ENCODE data around the gene JAK2. TPM values are rescaled to one million over a fixed set of nuclear protein-coding genes. Genes with fewer than 3 reads are reported as not detected.

The JAK2 gene
- polyA plus RNA-seq, 4 donors = 4.3 to 11.5 (median 5.1) TPM

GRCh38 chr9:5041390-5042115 is 56.5 kb downstream of the JAK2 start:
- Histone ChIP-seq H3K27ac (ENCODE audit: low read depth in 1 of 3, low read length in 2 of 3) (no peak overlapping the region), H3K36me3 (ENCODE audit: control insufficient read depth in 3 of 3, insufficient read depth in 2 of 3, low read depth in 1 of 3, low read length in 3 of 3) (peaks cover 9 to 14% (median 13%) of the 10 kb centered on the region in 3 donors), H3K27me3 (ENCODE audit: control insufficient read depth in 3 of 3, insufficient read depth in 3 of 3, low read length in 3 of 3) (no peaks in the 10 kb centered on the region), H3K9me3 (ENCODE audit: control insufficient read depth in 2 of 2, insufficient read depth in 1 of 2, low read depth in 1 of 2, low read length in 1 of 2) (peaks cover 0 to 15% of the 10 kb centered on the region in 2 donors), H3K4me3 (ENCODE audit: low read depth in 1 of 3, low read length in 3 of 3) (no peak overlapping the region), H3K4me1 (ENCODE audit: control insufficient read depth in 3 of 3, insufficient read depth in 2 of 3, low read depth in 1 of 3, low read length in 2 of 3) (no peaks in the 10 kb centered on the region)
- no peak for DNase-seq
- 97 to 99% (median 98%) methylated on average over 47 to 48 of the region's 48 CpGs for WGBS, 3 donors
- FAIRE-seq = no peak

DNA sequence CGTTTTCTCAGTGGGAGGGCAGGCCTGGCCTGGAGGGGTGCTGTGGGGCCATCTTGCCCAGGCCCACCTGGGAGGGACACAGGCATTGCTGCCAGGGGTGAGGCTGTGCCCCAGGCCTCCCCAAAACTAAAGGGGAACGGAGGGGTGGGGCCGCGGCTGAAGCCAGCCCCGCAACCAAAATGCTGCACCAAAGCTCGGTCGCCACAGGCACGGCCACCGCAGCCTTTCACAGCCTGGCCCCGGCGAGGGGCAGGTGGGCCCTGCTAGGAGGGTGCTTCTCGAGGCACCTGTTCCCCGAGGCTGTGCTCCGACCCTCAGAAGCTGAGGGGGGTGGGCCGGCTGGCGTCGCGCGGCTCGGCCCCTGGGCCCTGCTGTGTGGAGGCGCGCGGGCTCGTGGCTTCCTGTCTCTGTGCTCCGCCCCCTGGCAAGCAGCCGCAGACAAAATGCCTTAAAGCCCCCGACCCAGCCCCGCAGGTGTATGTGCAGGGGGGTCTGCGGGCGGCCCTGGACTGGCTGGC is 57.6 kb downstream of the JAK2 start:
- peaks cover 0 to 15% of the 10 kb centered on the region in 2 donors for H3K9me3 ChIP-seq (ENCODE audit: control insufficient read depth in 2 of 2, insufficient read depth in 1 of 2, low read depth in 1 of 2, low read length in 1 of 2)
- no peak overlapping the region for H3K27ac ChIP-seq (ENCODE audit: low read depth in 1 of 3, low read length in 2 of 3)
- H3K4me3 ChIP-seq (ENCODE audit: low read depth in 1 of 3, low read length in 3 of 3) = no peak overlapping the region
- FAIRE-seq (no peak), DNase-seq (no peak)
- no peaks in the 10 kb centered on the region for H3K4me1 ChIP-seq (ENCODE audit: control insufficient read depth in 3 of 3, insufficient read depth in 2 of 3, low read depth in 1 of 3, low read length in 2 of 3)
- H3K36me3 ChIP-seq (ENCODE audit: control insufficient read depth in 3 of 3, insufficient read depth in 2 of 3, low read depth in 1 of 3, low read length in 3 of 3) = peaks cover 9 to 16% (median 13%) of the 10 kb centered on the region in 3 donors
- no peaks in the 10 kb centered on the region for H3K27me3 ChIP-seq (ENCODE audit: control insufficient read depth in 3 of 3, insufficient read depth in 3 of 3, low read length in 3 of 3)
- 82 to 89% (median 88%) methylated on average over 30 of the region's 30 CpGs for WGBS, 3 donors

DNA sequence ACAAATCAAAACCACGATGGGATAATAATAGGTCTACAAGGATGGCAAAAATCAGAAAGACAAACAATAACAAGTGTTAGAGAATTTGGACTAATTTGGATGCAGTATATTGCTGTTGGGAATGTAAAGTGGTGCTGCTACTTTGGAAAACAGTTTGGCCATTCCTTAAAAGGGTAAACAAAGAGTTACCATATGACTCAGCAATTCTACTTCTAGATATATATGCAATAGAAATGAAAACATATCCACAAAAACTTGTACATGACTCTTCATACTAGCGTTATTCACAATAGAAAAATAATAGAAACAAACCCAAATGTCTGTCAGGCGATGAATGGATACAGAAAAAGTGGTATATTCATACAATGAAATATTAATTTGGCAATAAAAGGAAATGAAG is 58.3 kb downstream of the JAK2 start:
- FAIRE-seq (no peak), DNase-seq (no peak)
- Histone ChIP-seq H3K4me1 (ENCODE audit: control insufficient read depth in 3 of 3, insufficient read depth in 2 of 3, low read depth in 1 of 3, low read length in 2 of 3) (no peaks in the 10 kb centered on the region), H3K36me3 (ENCODE audit: control insufficient read depth in 3 of 3, insufficient read depth in 2 of 3, low read depth in 1 of 3, low read length in 3 of 3) (peaks cover 9 to 17% (median 13%) of the 10 kb centered on the region in 3 donors), H3K27ac (ENCODE audit: low read depth in 1 of 3, low read length in 2 of 3) (no peak overlapping the region), H3K4me3 (ENCODE audit: low read depth in 1 of 3, low read length in 3 of 3) (no peak overlapping the region), H3K27me3 (ENCODE audit: control insufficient read depth in 3 of 3, insufficient read depth in 3 of 3, low read length in 3 of 3) (no peaks in the 10 kb centered on the region), H3K9me3 (ENCODE audit: control insufficient read depth in 2 of 2, insufficient read depth in 1 of 2, low read depth in 1 of 2, low read length in 1 of 2) (peaks cover 0 to 15% of the 10 kb centered on the region in 2 donors)
- 91 to 94% (median 93%) methylated on average over 3 of the region's 3 CpGs for WGBS, 3 donors

DNA sequence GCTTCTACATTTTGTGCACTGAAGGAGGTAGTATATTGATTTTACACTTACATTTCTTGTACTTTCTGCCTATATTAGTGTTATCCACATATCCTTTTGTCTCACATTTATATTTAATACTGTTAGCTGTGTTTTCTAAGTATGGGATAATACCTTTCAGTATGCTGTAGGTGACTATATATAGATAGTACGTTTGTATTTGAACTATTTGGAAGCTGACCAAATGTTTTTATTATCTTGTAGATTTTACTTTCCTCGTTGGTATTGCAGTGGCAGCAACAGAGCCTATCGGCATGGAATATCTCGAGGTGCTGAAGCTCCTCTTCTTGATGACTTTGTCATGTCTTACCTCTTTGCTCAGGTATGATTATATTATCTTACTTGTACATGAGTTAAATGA is 59.1 kb downstream of the JAK2 start:
- H3K4me1 ChIP-seq (ENCODE audit: control insufficient read depth in 3 of 3, insufficient read depth in 2 of 3, low read depth in 1 of 3, low read length in 2 of 3) = no peaks in the 10 kb centered on the region
- 57 to 75% (median 69%) methylated on average over 4 of the region's 4 CpGs for WGBS, 3 donors
- H3K27me3 ChIP-seq (ENCODE audit: control insufficient read depth in 3 of 3, insufficient read depth in 3 of 3, low read length in 3 of 3) = no peaks in the 10 kb centered on the region
- peaks cover 0 to 15% of the 10 kb centered on the region in 2 donors for H3K9me3 ChIP-seq (ENCODE audit: control insufficient read depth in 2 of 2, insufficient read depth in 1 of 2, low read depth in 1 of 2, low read length in 1 of 2)
- FAIRE-seq = no peak
- H3K4me3 ChIP-seq (ENCODE audit: low read depth in 1 of 3, low read length in 3 of 3) = no peak overlapping the region
- peaks cover 9 to 17% (median 13%) of the 10 kb centered on the region in 3 donors for H3K36me3 ChIP-seq (ENCODE audit: control insufficient read depth in 3 of 3, insufficient read depth in 2 of 3, low read depth in 1 of 3, low read length in 3 of 3)
- DNase-seq = no peak
- no peak overlapping the region for H3K27ac ChIP-seq (ENCODE audit: low read depth in 1 of 3, low read length in 2 of 3)

GRCh38 chr9:5052838-5053237 is 67.8 kb downstream of the JAK2 start:
- H3K27me3 ChIP-seq (ENCODE audit: control insufficient read depth in 3 of 3, insufficient read depth in 3 of 3, low read length in 3 of 3) = no peaks in the 10 kb centered on the region
- 82 to 97% (median 83%) methylated on average over 1 of the region's 1 CpG for WGBS, 3 donors
- H3K4me3 ChIP-seq (ENCODE audit: low read depth in 1 of 3, low read length in 3 of 3) = no peak overlapping the region
- H3K4me1 ChIP-seq (ENCODE audit: control insufficient read depth in 3 of 3, insufficient read depth in 2 of 3, low read depth in 1 of 3, low read length in 2 of 3) = no peaks in the 10 kb centered on the region
- FAIRE-seq (no peak), DNase-seq (no peak)
- no peaks in the 10 kb centered on the region for H3K9me3 ChIP-seq (ENCODE audit: control insufficient read depth in 2 of 2, insufficient read depth in 1 of 2, low read depth in 1 of 2, low read length in 1 of 2)
- peaks cover 0 to 2% (median 2%) of the 10 kb centered on the region in 3 donors for H3K36me3 ChIP-seq (ENCODE audit: control insufficient read depth in 3 of 3, insufficient read depth in 2 of 3, low read depth in 1 of 3, low read length in 3 of 3)
- H3K27ac ChIP-seq (ENCODE audit: low read depth in 1 of 3, low read length in 2 of 3) = no peak overlapping the region

- WGBS, 3 donors = 50 to 92% (median 58%) methylated on average over 1 of the region's 1 CpG
- H3K4me3 ChIP-seq (ENCODE audit: low read depth in 1 of 3, low read length in 3 of 3) = no peak overlapping the region
- FAIRE-seq (no peak), DNase-seq (no peak)
- no peaks in the 10 kb centered on the region for H3K4me1 ChIP-seq (ENCODE audit: control insufficient read depth in 3 of 3, insufficient read depth in 2 of 3, low read depth in 1 of 3, low read length in 2 of 3)
- H3K9me3 ChIP-seq (ENCODE audit: control insufficient read depth in 2 of 2, insufficient read depth in 1 of 2, low read depth in 1 of 2, low read length in 1 of 2) = no peaks in the 10 kb centered on the region
- no peaks in the 10 kb centered on the region for H3K27me3 ChIP-seq (ENCODE audit: control insufficient read depth in 3 of 3, insufficient read depth in 3 of 3, low read length in 3 of 3)
- peaks cover 0 to 3% (median 0%) of the 10 kb centered on the region in 3 donors for H3K36me3 ChIP-seq (ENCODE audit: control insufficient read depth in 3 of 3, insufficient read depth in 2 of 3, low read depth in 1 of 3, low read length in 3 of 3)
- H3K27ac ChIP-seq (ENCODE audit: low read depth in 1 of 3, low read length in 2 of 3) = no peak overlapping the region
These were observed 77.6 kb downstream of the JAK2 start for GRCh38 chr9:5062631-5063030.

DNA sequence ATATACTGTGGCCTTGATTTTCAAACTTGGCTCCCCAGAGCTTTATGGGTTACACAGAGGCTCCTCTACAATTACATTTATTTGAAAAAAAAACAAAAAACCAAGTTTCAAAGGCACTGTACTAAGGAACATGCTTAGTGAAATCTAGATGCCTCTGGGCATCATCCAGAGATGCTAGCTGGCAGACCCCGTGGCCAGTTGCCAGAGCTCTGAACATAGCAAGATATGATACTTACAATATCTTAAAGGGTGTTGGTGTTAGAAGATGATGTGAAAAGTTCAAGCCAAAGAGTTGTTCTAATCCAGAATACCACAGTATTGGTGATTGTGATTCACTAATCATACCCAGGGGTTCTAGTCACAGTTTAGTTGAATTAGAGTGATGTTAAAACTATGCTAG is 87.8 kb downstream of the JAK2 start:
- H3K27me3 ChIP-seq (ENCODE audit: control insufficient read depth in 3 of 3, insufficient read depth in 3 of 3, low read length in 3 of 3) = no peaks in the 10 kb centered on the region
- H3K36me3 ChIP-seq (ENCODE audit: control insufficient read depth in 3 of 3, insufficient read depth in 2 of 3, low read depth in 1 of 3, low read length in 3 of 3) = peaks cover 2 to 8% (median 5%) of the 10 kb centered on the region in 3 donors
- 92 to 96% (median 95%) methylated on average over 1 of the region's 1 CpG for whole genome bisulfite sequencing, 3 donors
- H3K4me1 ChIP-seq (ENCODE audit: control insufficient read depth in 3 of 3, insufficient read depth in 2 of 3, low read depth in 1 of 3, low read length in 2 of 3) = no peaks in the 10 kb centered on the region
- no peak overlapping the region for H3K4me3 ChIP-seq (ENCODE audit: low read depth in 1 of 3, low read length in 3 of 3)
- no peaks in the 10 kb centered on the region for H3K9me3 ChIP-seq (ENCODE audit: control insufficient read depth in 2 of 2, insufficient read depth in 1 of 2, low read depth in 1 of 2, low read length in 1 of 2)
- H3K27ac ChIP-seq (ENCODE audit: low read depth in 1 of 3, low read length in 2 of 3) = no peak overlapping the region
- no peak for DNase-seq
- no peak for FAIRE-seq

- FAIRE-seq = no peak
- H3K9me3 ChIP-seq (ENCODE audit: control insufficient read depth in 2 of 2, insufficient read depth in 1 of 2, low read depth in 1 of 2, low read length in 1 of 2) = no peaks in the 10 kb centered on the region
- no peaks in the 10 kb centered on the region for H3K27me3 ChIP-seq (ENCODE audit: control insufficient read depth in 3 of 3, insufficient read depth in 3 of 3, low read length in 3 of 3)
- no peak overlapping the region for H3K4me3 ChIP-seq (ENCODE audit: low read depth in 1 of 3, low read length in 3 of 3)
- 75 to 98% (median 81%) methylated on average over 1 of the region's 1 CpG for WGBS, 3 donors
- H3K4me1 ChIP-seq (ENCODE audit: control insufficient read depth in 3 of 3, insufficient read depth in 2 of 3, low read depth in 1 of 3, low read length in 2 of 3) = no peaks in the 10 kb centered on the region
- DNase-seq = no peak
- peaks cover 2 to 8% (median 5%) of the 10 kb centered on the region in 3 donors for H3K36me3 ChIP-seq (ENCODE audit: control insufficient read depth in 3 of 3, insufficient read depth in 2 of 3, low read depth in 1 of 3, low read length in 3 of 3)
- no peak overlapping the region for H3K27ac ChIP-seq (ENCODE audit: low read depth in 1 of 3, low read length in 2 of 3)
These were observed 88.6 kb downstream of the JAK2 start for GRCh38 chr9:5073701-5074100.

Measured in small intestine (tissue), 7 donors.